Neural crest cell (in vitro differentiated cells): ENCODE data around the gene PTPRG. TPM values are rescaled to one million over a fixed set of nuclear protein-coding genes. Genes with fewer than 3 reads are reported as not detected.

Experiments used
- DNase-seq: peaks from one replicate; pipeline ENCODE4 v3.0.0; 2021; ENCODE audit warnings: low read depth, mixed read lengths, low spot score
- H3K27ac Mint-ChIP-seq: one replicate; pipeline ENCODE4 v1.8.0; 2021; ENCODE audit warnings: mild to moderate bottlenecking, mixed read lengths; ENCODE audit not compliant: unreplicated experiment
- H3K27me3 Mint-ChIP-seq: 2 replicates; pipeline ENCODE4 v1.8.0; 2021; ENCODE audit warnings: low read depth, mild to moderate bottlenecking, mixed read lengths
- H3K36me3 Mint-ChIP-seq: 2 replicates; pipeline ENCODE4 v1.8.0; 2021; ENCODE audit warnings: low read depth, mild to moderate bottlenecking, mixed read lengths
- H3K4me1 Mint-ChIP-seq: 2 replicates; pipeline ENCODE4 v1.8.0; 2021; ENCODE audit warnings: mixed read lengths
- H3K4me3 Mint-ChIP-seq: one replicate; pipeline ENCODE4 v1.8.0; 2021; ENCODE audit warnings: mild to moderate bottlenecking, mixed read lengths
- H3K9me3 Mint-ChIP-seq: 2 replicates; pipeline ENCODE4 v1.8.0; 2021; ENCODE audit warnings: mixed read lengths
- total RNA-seq: library from RNA; stranded (reverse); gene quantifications from 2 replicates; pipeline ENCODE4 v1.2.1, GENCODE V29; 2021
- TF ChIP-seq, protein P1 (sequence below): fragments of 200-600 bp; sonication (generic); conservative IDR thresholded peaks from 2 replicates; pipeline ENCODE4 v1.5.0; 2021; ENCODE audit warnings: antibody characterized with exemption, mild to moderate bottlenecking

The PTPRG gene
- total RNA-seq, 1 donor from 2014 or later = 41.2 TPM

DNA sequence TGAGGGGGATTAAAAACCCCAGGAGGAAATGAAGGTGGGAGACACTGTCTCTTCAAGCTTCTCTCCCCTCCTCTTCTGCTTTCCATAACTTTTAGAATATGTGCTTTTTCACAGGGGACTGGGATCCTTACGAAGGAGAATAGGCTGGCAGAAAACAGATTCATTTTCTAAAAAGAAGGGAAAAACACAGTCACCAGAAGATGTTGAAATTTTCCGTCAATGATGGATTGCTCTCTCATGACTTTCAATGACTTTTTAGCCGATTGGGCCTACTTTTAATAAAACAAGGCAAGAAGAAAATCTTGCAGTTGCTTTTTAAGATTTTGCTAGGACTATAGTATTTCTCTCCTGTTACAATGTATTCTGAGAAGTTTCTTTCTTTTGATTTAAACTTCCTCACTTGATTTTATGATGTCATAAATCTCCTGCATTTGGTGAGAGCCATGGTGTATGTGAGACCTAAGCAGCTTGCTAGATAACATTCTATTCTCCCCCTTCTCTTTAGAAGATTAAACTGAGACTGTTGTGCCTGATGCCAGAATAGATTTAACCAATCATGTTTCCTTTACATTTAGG, 570.7 kb downstream of the PTPRG start:
- Mint-ChIP-seq H3K27ac (no peak overlapping the region), H3K4me3 (no peak overlapping the region)

GRCh38 chr3:62133015-62133414, 571.6 kb downstream of the PTPRG start:
- Mint-ChIP-seq H3K9me3 (peaks cover 6% of the 10 kb centered on the region), H3K27me3 (no peaks in the 10 kb centered on the region), H3K36me3 (peaks cover 8% of the 10 kb centered on the region), H3K4me3 (no peak overlapping the region), H3K4me1 (peaks cover 15% of the 10 kb centered on the region), H3K27ac (no peak overlapping the region)
- DNase-seq = no peak
- TF ChIP-seq, protein P1, sequence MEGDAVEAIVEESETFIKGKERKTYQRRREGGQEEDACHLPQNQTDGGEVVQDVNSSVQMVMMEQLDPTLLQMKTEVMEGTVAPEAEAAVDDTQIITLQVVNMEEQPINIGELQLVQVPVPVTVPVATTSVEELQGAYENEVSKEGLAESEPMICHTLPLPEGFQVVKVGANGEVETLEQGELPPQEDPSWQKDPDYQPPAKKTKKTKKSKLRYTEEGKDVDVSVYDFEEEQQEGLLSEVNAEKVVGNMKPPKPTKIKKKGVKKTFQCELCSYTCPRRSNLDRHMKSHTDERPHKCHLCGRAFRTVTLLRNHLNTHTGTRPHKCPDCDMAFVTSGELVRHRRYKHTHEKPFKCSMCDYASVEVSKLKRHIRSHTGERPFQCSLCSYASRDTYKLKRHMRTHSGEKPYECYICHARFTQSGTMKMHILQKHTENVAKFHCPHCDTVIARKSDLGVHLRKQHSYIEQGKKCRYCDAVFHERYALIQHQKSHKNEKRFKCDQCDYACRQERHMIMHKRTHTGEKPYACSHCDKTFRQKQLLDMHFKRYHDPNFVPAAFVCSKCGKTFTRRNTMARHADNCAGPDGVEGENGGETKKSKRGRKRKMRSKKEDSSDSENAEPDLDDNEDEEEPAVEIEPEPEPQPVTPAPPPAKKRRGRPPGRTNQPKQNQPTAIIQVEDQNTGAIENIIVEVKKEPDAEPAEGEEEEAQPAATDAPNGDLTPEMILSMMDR = no peak

More for the DNA sequence above, 570.7 kb downstream of the PTPRG start:
- Mint-ChIP-seq H3K9me3 (peaks cover 6% of the 10 kb centered on the region), H3K36me3 (peaks cover 3% of the 10 kb centered on the region), H3K4me1 (peaks cover 15% of the 10 kb centered on the region), H3K27me3 (no peaks in the 10 kb centered on the region)
- TF ChIP-seq, protein P1 = no peak
- no peak for DNase-seq

GRCh38 chr3:62134061-62134496, 572.7 kb downstream of the PTPRG start:
- H3K27me3 Mint-ChIP-seq = no peaks in the 10 kb centered on the region
- H3K36me3 Mint-ChIP-seq = peaks cover 10% of the 10 kb centered on the region
- H3K27ac Mint-ChIP-seq = no peak overlapping the region
- peaks cover 11% of the 10 kb centered on the region for H3K4me1 Mint-ChIP-seq
- H3K9me3 Mint-ChIP-seq = peaks cover 2% of the 10 kb centered on the region
- no peak overlapping the region for H3K4me3 Mint-ChIP-seq
- TF ChIP-seq, protein P1 = no peak
- DNase-seq = no peak

DNA sequence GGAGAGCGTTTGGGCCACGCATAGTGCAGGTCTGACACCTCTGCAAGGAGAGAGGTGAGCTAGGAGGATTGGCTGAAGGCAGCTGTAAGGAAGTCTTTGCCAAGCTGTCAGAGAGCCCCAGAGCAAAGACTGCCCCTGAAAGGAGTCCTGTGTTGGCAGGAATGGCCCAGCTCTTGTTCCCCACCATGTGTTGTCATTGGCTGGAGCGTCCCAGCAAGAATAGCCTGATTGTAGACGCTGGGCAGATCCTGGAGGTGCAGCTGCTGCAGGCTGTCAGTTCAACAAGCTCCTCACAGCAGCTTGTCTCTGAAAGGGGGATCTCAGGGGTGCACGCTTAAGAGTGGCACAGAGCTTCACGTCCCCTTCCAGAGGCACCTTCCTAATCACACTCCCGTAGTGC, 574.4 kb downstream of the PTPRG start:
- Mint-ChIP-seq H3K4me3 (no peak overlapping the region), H3K36me3 (peaks cover 12% of the 10 kb centered on the region), H3K9me3 (no peaks in the 10 kb centered on the region), H3K4me1 (peaks cover 8% of the 10 kb centered on the region), H3K27ac (no peak overlapping the region), H3K27me3 (no peaks in the 10 kb centered on the region)
- DNase-seq = peak; percentile 3
- TF ChIP-seq, protein P1 = no peak

GRCh38 chr3:62139957-62140356, 578.6 kb downstream of the PTPRG start:
- H3K27ac Mint-ChIP-seq = no peak overlapping the region
- H3K36me3 Mint-ChIP-seq = peaks cover 19% of the 10 kb centered on the region
- DNase-seq = no peak
- peaks cover 22% of the 10 kb centered on the region for H3K4me1 Mint-ChIP-seq
- H3K4me3 Mint-ChIP-seq = no peak overlapping the region
- H3K9me3 Mint-ChIP-seq = peaks cover 4% of the 10 kb centered on the region
- no peaks in the 10 kb centered on the region for H3K27me3 Mint-ChIP-seq
- TF ChIP-seq, protein P1 = no peak
